Cardiac fibroblast (primary cell): Measurements from ENCODE around the gene EFCAB5.
A peak's percentile ranks its signal among the peaks of the same experiment; 100 is the strongest.
"Not testable (repeated sequence)": the region's sequence is repeated elsewhere in the genome, so short reads cannot be mapped to it uniquely, and the experiment has no call there.

Source experiments
- DNase-seq, 2 donors: peaks; one replicate each; pipeline versions ENCODE4 v3.0.0 to v3.0.0-alpha.2; 2010; ENCODE audit warnings: low read depth in 2 of 2
- H3K4me3 ChIP-seq, 2 donors: replicated peaks in 1 of 2; 1 replicate in 1 of 2; 2 replicates in 1 of 2; pipeline ENCODE4 v1.5.1; 2011; ENCODE audit warnings: low read depth in 2 of 2, low read length in 2 of 2, mild to moderate bottlenecking in 2 of 2, moderate library complexity in 1 of 2
- TF ChIP-seq, protein P1 (sequence below): IDR thresholded peaks from one replicate; pipeline ENCODE4 v1.5.1; 2011; ENCODE audit warnings: low read depth, mild to moderate bottlenecking, low read length, inconsistent platforms

EFCAB5 gene

DNA sequence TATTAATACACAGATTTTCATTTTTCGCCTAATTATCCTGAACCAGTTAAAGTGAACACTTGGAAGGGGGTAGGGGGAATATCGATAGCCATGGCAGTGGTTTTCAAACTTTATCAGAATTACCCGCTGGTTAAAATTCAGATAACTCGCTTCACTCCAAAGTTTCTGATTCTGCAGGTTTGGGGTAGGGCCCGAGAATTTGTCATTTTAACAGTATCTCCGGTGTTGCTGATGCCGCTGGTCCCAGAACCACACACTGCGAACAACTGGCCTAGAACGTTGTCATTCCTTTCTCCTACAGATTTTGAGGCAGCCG is 174.9 kb downstream of the EFCAB5 start:
- DNase-seq: no peak
- peak overlapping the region; percentile 62 to 66 for H3K4me3 ChIP-seq
- TF ChIP-seq, protein P1, sequence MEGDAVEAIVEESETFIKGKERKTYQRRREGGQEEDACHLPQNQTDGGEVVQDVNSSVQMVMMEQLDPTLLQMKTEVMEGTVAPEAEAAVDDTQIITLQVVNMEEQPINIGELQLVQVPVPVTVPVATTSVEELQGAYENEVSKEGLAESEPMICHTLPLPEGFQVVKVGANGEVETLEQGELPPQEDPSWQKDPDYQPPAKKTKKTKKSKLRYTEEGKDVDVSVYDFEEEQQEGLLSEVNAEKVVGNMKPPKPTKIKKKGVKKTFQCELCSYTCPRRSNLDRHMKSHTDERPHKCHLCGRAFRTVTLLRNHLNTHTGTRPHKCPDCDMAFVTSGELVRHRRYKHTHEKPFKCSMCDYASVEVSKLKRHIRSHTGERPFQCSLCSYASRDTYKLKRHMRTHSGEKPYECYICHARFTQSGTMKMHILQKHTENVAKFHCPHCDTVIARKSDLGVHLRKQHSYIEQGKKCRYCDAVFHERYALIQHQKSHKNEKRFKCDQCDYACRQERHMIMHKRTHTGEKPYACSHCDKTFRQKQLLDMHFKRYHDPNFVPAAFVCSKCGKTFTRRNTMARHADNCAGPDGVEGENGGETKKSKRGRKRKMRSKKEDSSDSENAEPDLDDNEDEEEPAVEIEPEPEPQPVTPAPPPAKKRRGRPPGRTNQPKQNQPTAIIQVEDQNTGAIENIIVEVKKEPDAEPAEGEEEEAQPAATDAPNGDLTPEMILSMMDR: no peak

DNA sequence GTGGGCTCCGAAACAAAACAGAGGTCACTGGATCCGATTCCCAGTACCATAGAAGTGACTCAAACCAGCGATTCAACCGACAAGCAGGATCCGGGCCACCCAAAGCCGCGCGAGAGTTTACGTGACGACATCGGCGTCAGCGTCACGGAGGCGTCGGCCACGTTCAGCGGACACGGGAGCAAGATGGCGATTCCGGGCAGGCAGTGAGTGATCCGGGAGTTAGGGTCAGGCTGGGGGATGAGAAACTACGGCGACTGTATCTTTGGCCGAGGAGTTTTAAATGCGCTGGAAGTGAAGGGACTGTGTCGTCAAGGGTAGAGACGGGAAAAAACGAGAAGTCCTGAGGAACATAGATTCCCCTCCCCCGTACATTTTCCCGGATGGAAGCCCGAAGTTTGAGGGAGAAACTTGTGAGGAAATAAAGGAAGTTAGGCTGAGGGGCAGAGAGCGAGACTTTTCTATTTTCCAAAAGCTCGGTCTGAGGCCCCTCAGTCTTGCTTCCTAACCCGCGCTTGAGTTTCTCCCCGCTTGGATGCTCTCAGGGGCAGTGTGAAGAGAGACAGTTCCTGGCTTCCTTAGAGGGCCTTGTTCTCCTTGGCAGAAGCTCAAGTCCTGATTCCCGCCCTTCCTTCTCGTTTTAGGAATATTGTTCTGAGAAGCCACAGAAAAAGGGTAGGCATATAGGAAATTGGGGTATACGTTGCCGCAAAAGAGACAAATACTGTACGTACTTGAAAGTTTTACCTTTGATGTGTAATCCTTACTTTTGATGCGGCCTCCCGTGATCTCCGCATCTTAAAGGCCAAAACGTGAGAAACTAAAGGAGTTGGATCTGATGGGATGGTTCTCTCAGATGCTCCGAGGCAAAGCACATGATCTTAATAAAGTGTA is 175.5 kb downstream of the EFCAB5 start, which contains the start of gene NSRP1:
Gene NSRP1 (plus strand): TSS at position 156 of the 891 bp plus-strand sequence. CDS start 28 bp downstream, at position 184.
- DNase-seq: peak; percentile 96 to 97
- H3K4me3 ChIP-seq: peak within 1 kb of the TSS; percentile 62 to 66
- TF ChIP-seq, protein P1: no peak

- peak overlapping the region; percentile 62 to 66 for H3K4me3 ChIP-seq
- peak; percentile 24 to 41 for DNase-seq
- TF ChIP-seq, protein P1: no peak
Observed at GRCh38 chr17:30117675-30118081, 176.2 kb downstream of the EFCAB5 start.

DNA sequence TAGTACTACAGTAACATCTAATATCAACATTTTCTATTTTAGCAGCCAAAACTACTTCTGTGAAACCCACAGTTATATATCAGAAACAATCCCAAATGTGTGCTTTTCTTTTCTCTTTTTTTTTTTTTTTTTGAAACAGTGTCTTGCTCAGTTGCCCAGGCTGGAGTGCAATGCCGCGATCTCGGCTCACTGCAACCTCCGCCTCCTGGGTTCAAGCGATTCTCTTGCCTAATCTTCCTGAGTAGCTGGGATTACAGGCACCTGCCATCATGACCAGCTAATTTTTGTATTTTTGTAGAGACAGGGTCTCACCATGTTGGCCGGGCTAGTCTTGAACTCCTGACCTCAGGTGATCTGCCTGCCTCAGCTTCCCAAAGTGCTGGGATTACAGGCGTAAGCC is 177.2 kb downstream of the EFCAB5 start:
- H3K4me3 ChIP-seq, DNase-seq: not testable (repeated sequence)

DNA sequence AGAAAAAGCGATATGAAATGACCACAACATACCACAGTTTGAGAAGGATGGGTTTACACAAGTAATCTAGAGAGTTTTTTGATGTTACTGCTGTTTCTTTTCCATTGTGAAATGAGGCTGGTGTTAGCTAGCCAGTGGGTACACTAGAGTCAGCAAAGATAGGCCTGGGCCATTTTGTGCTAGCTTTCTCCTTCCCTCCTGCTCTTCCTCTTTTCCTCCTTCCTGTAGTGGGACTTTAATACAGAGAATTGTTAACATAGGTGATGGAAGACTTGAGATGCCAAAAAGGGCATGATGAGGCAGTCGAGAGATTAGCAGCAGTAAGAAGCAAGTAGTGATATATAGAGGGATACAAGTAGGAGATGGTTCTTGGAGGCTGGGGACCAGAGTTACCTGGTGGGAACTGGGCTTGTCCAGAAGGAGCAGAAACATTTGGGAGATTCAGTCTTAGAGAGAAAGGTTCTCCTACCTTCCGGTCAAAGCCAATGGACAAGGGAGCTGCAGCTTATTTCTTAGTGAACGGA is 182.9 kb downstream of the EFCAB5 start:
- no peak overlapping the region for H3K4me3 ChIP-seq
- TF ChIP-seq, protein P1: no peak
- DNase-seq: no peak

- TF ChIP-seq, protein P1: no peak
- no peak for DNase-seq
Observed at GRCh38 chr17:30130121-30130520, 188.7 kb downstream of the EFCAB5 start.

GRCh38 chr17:30132615-30133014 is 191.2 kb downstream of the EFCAB5 start:
- no peak for DNase-seq
- TF ChIP-seq, protein P1: no peak
- no peak overlapping the region for H3K4me3 ChIP-seq

More at GRCh38 chr17:30130121-30130520, 188.7 kb downstream of the EFCAB5 start:
- H3K4me3 ChIP-seq: no peak overlapping the region
